ENCODE data around the gene ZNF768.

- TF ChIP-seq EZH2phosphoT487 (IDR thresholded peaks at IDR 0.05; ENCODE audit: borderline replicate concordance) (no peak), CEBPB (IDR thresholded peaks at IDR 0.05; ENCODE audit: low read depth) (no peak), CTCF (IDR thresholded peaks at IDR 0.05 in 2 of 3, conservative IDR thresholded peaks at IDR 0.05 in 1 of 3; ENCODE audit: borderline replicate concordance in 1 of 3, insufficient read depth in 1 of 3, low read depth in 2 of 3, low read length in 2 of 3) (no peak), EZH2 (IDR thresholded peaks at IDR 0.05) (no peak), POLR2A (IDR thresholded peaks at IDR 0.05; ENCODE audit: borderline replicate concordance, extremely low read depth, insufficient read depth, insufficient read length) (no peak), POLR2AphosphoS5 (IDR thresholded peaks at IDR 0.05; ENCODE audit: low read depth, low read length) (no peak), REST (IDR thresholded peaks at IDR 0.05; ENCODE audit: low read depth) (no peak)
Observed at GRCh38 chr16:30474074-30474452, 52.3 kb downstream of the ZNF768 start.
